Smooth muscle cell (in vitro differentiated cells): ENCODE results near the gene PTGIS. TPM values are rescaled to one million over a fixed set of nuclear protein-coding genes. Genes with fewer than 3 reads are reported as not detected.

Experiments
- DNase-seq: peaks from one replicate; lab custom pipeline; 2025; ENCODE audit not compliant: unreplicated experiment; lab: John Stamatoyannopoulos, UW
- H2AFZ ChIP-seq: fragments of 200-600 bp; sonication (generic); 2 replicates; pipeline ENCODE4 v1.6.0; 2016; ENCODE audit warnings: antibody characterized with exemption, low read depth, mild to moderate bottlenecking
- H3F3A ChIP-seq: fragments of 200-600 bp; sonication (generic); 2 replicates; pipeline ENCODE4 v1.6.0; 2017; ENCODE audit warnings: antibody characterized with exemption, low read depth
- H3K27ac ChIP-seq: fragments of 200-600 bp; sonication (generic); 2 replicates; pipeline ENCODE4 v1.5.1; 2016; ENCODE audit warnings: low read depth, mild to moderate bottlenecking
- H3K27me3 ChIP-seq: fragments of 200-600 bp; sonication (generic); 2 replicates; pipeline ENCODE4 v1.6.1; 2016; ENCODE audit warnings: low read depth, mild to moderate bottlenecking
- H3K36me3 ChIP-seq: fragments of 200-600 bp; sonication (generic); 2 replicates; pipeline ENCODE4 v1.5.1; 2016; ENCODE audit warnings: low read depth
- H3K4me1 ChIP-seq: fragments of 200-600 bp; sonication (generic); 2 replicates; pipeline ENCODE4 v1.5.1; 2016; ENCODE audit warnings: low read depth
- H3K4me2 ChIP-seq: fragments of 200-600 bp; sonication (generic); 2 replicates; pipeline ENCODE4 v1.6.0; 2016; ENCODE audit warnings: mild to moderate bottlenecking
- H3K4me3 ChIP-seq: fragments of 200-600 bp; sonication (generic); 2 replicates; pipeline ENCODE4 v1.5.1; 2016; ENCODE audit warnings: mild to moderate bottlenecking
- H3K79me2 ChIP-seq: fragments of 200-600 bp; sonication (generic); 2 replicates; pipeline ENCODE4 v1.6.0; 2016; ENCODE audit warnings: low read depth, mild to moderate bottlenecking
- H3K9ac ChIP-seq: fragments of 200-600 bp; sonication (generic); 2 replicates; pipeline ENCODE4 v1.6.0; 2016; ENCODE audit warnings: low read depth
- H3K9me3 ChIP-seq: fragments of 200-600 bp; sonication (generic); replicated peaks from 2 replicates; pipeline ENCODE4 v1.5.1; 2016; ENCODE audit warnings: low read depth
- H4K20me1 ChIP-seq: fragments of 200-600 bp; sonication (generic); 2 replicates; pipeline ENCODE4 v1.6.0; 2016; ENCODE audit warnings: low read depth
- CTCF ChIP-seq: fragments of 200-600 bp; sonication (generic); IDR thresholded peaks from 2 replicates; pipeline ENCODE4 v1.5.1; 2017; ENCODE audit warnings: borderline replicate concordance, mild to moderate bottlenecking, antibody characterized with exemption; ENCODE audit not compliant: insufficient read depth, poor library complexity, severe bottlenecking
- WGBS: methylation state at CpG from one replicate; pipeline ENCODE4 v1.1.7; 2016; ENCODE audit warnings: low lambda C conversion rate; 5-methylcytosine and 5-hydroxymethylcytosine counted together
- polyA plus RNA-seq: library from polyadenylated mRNA; unstranded; fragments of >200 nt; fragmentation: Nextera tagmentation; extraction: Ambion mirVana; gene quantifications from 2 replicates; pipeline ENCODE4 v1.2.1, GENCODE V29; 2016
- total RNA-seq: library from RNA; depleted of rRNA; stranded (reverse); fragments of >200 nt; gene quantifications from 2 replicates; pipeline ENCODE4 v1.2.3, GENCODE V29; 2014

The PTGIS gene
- total and polyA plus RNA-seq, 2 experiments from 2014 or later = 0.18 to 0.64 TPM

DNA sequence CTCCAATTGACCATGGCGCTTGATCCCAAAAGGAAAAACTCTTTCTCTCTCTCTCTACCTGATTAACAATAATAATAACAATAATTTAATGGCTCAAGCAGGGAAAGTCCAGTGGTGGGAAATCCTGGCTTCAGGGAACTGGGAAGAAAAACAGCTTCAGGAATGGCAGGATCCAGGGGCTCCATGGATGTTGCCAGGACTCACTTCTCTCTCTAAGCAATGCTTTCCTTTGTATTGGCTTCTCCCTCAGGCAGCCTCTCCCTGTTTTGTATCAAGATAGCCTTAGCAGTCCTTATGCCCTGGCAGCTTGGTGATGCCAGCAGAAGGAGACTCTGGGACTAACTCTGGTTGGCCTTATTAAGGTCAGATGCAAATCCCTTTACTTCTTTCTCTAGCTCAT is 13.5 kb upstream of the PTGIS start:
- Histone ChIP-seq H3K4me3 (no peak overlapping the region), H4K20me1 (no peaks in the 10 kb centered on the region), H3K79me2 (no peaks in the 10 kb centered on the region), H3F3A (no peaks in the 10 kb centered on the region), H2AFZ (no peak overlapping the region), H3K36me3 (no peaks in the 10 kb centered on the region), H3K4me2 (no peak overlapping the region), H3K27me3 (no peaks in the 10 kb centered on the region), H3K4me1 (no peaks in the 10 kb centered on the region), H3K9me3 (no peaks in the 10 kb centered on the region), H3K9ac (no peak overlapping the region), H3K27ac (no peak overlapping the region)
- DNase-seq = no peak
- no peak for TF ChIP-seq CTCF
- WGBS = 100% methylated on average over 1 of the region's 1 CpG

- H3K9ac ChIP-seq = no peak overlapping the region
- no peak for DNase-seq
- H3K79me2 ChIP-seq = no peaks in the 10 kb centered on the region
- H2AFZ ChIP-seq = no peak overlapping the region
- H3K4me2 ChIP-seq = no peak overlapping the region
- no peaks in the 10 kb centered on the region for H4K20me1 ChIP-seq
- no peaks in the 10 kb centered on the region for H3K27me3 ChIP-seq
- no peaks in the 10 kb centered on the region for H3K36me3 ChIP-seq
- H3K4me3 ChIP-seq = no peak overlapping the region
- H3F3A ChIP-seq = no peaks in the 10 kb centered on the region
- H3K9me3 ChIP-seq = no peaks in the 10 kb centered on the region
- 44% methylated on average over 1 of the region's 1 CpG for WGBS
- no peak for TF ChIP-seq CTCF
- no peak overlapping the region for H3K27ac ChIP-seq
- no peaks in the 10 kb centered on the region for H3K4me1 ChIP-seq
These were observed 12.9 kb upstream of the PTGIS start for GRCh38 chr20:49580813-49581174.

GRCh38 chr20:49579874-49580812 is 12.2 kb upstream of the PTGIS start:
- no peak for TF ChIP-seq CTCF
- no peak overlapping the region for H2AFZ ChIP-seq
- H3K4me3 ChIP-seq = no peak overlapping the region
- H3K9me3 ChIP-seq = no peaks in the 10 kb centered on the region
- no peaks in the 10 kb centered on the region for H3K36me3 ChIP-seq
- no peak for DNase-seq
- no peaks in the 10 kb centered on the region for H3F3A ChIP-seq
- H3K79me2 ChIP-seq = no peaks in the 10 kb centered on the region
- no peaks in the 10 kb centered on the region for H3K4me1 ChIP-seq
- WGBS = 80% methylated on average over 15 of the region's 15 CpGs
- H4K20me1 ChIP-seq = no peaks in the 10 kb centered on the region
- H3K9ac ChIP-seq = no peak overlapping the region
- no peaks in the 10 kb centered on the region for H3K27me3 ChIP-seq
- H3K27ac ChIP-seq = no peak overlapping the region
- no peak overlapping the region for H3K4me2 ChIP-seq

GRCh38 chr20:49579195-49579594 is 11.3 kb upstream of the PTGIS start:
- no peak overlapping the region for H3K4me3 ChIP-seq
- no peaks in the 10 kb centered on the region for H3F3A ChIP-seq
- no peak overlapping the region for H3K27ac ChIP-seq
- H4K20me1 ChIP-seq = no peaks in the 10 kb centered on the region
- no peaks in the 10 kb centered on the region for H3K27me3 ChIP-seq
- 95% methylated on average over 4 of the region's 4 CpGs for WGBS
- no peak overlapping the region for H3K4me2 ChIP-seq
- TF ChIP-seq CTCF = no peak
- H3K9me3 ChIP-seq = no peaks in the 10 kb centered on the region
- no peak for DNase-seq
- no peaks in the 10 kb centered on the region for H3K4me1 ChIP-seq
- H2AFZ ChIP-seq = no peak overlapping the region
- no peak overlapping the region for H3K9ac ChIP-seq
- H3K36me3 ChIP-seq = no peaks in the 10 kb centered on the region
- no peaks in the 10 kb centered on the region for H3K79me2 ChIP-seq
